Mucosa of descending colon (tissue), 3 donors: ENCODE data around the gene USP24. TPM values are rescaled to one million over a fixed set of nuclear protein-coding genes. Genes with fewer than 3 reads are reported as not detected.

Experiments
- ATAC-seq: fragments of 200-7000 bp; cut with Tn5 transposase; one replicate; pipeline ENCODE4 v1.9.1; 2020; ENCODE audit warnings: mild to moderate bottlenecking, moderate library complexity
- DNase-seq, 3 donors: peaks; one replicate each; pipeline ENCODE4 v3.0.0-alpha.2; 2020
- H3K36me3 ChIP-seq: fragments of 200-600 bp; one replicate; pipeline ENCODE4 v1.8.0; 2021; ENCODE audit warnings: low read depth, mild to moderate bottlenecking
- H3K4me1 ChIP-seq: fragments of 200-600 bp; one replicate; pipeline ENCODE4 v1.8.0; 2021; ENCODE audit warnings: low read depth, mild to moderate bottlenecking
- H3K4me3 ChIP-seq: fragments of 200-600 bp; one replicate; pipeline ENCODE4 v1.8.0; 2021; ENCODE audit warnings: mild to moderate bottlenecking
- H3K9me3 ChIP-seq: fragments of 200-600 bp; one replicate; pipeline ENCODE4 v1.8.0; 2021; ENCODE audit warnings: mild to moderate bottlenecking
- intact Hi-C, 2 donors: fragments of 100-400 bp; cut with DNase I in 1 of 2; cut with micrococcal nuclease in 1 of 2; formaldehyde crosslinking; loops; one replicate each; pipeline versions ENCODE4 v1.11.0 to v1.11.1; 2022; cut with DNase I, micrococcal nuclease
- total RNA-seq, 3 donors: library from RNA; stranded (reverse); fragmentation: NEBNext Ultra II Directional in 2 of 3; extraction: Animal tissue kit (Norgen Biotek cat#: 25700) in 2 of 3; gene quantifications; one replicate each; pipeline versions ENCODE4 v1.2.1 to v1.2.4, GENCODE V29; 2021 to 2023
- TF ChIP-seq, protein P1 (sequence below): fragments of 200-600 bp; IDR thresholded peaks from one replicate; pipeline ENCODE4 v1.8.0; 2022; ENCODE audit warnings: antibody characterized with exemption, mild to moderate bottlenecking
- donor health status: DM: no; HTN: no; CAD: no; lungs with moderate emphysema.
- donor health status: DM: no; HTN: no; CAD: no.
- donor health status: DM: no; HTN: yes; CAD: no.

The USP24 gene
- total RNA-seq, 3 donors from 2014 or later, result 35.5 to 51.1 (median 46.2) TPM

DNA sequence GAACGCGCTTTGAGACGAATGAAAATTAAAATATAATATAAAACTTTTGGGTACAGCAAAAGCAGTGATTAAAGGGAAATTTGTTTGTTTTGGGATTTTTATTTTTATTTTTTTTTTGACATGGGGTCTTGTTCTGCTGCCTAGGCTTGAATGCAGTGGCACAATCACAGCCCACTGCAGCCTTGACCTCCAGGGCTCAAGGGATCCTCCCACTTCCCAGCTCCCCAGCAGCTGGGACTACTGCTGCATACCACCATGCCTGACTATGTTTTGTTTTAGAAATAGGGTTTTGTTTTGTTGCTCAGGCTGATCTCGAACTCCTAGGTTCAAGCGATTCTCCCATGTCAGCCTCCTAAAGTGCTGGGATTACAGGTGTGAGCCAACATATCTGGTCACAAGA is 30.3 kb downstream of the USP24 start:
- ATAC-seq, result no peak
- Histone ChIP-seq H3K4me3 (no peak overlapping the region), H3K9me3 (peaks cover 8% of the 10 kb centered on the region), H3K36me3 (no peaks in the 10 kb centered on the region), H3K4me1 (no peaks in the 10 kb centered on the region)
- DNase-seq, result no peak
- TF ChIP-seq, protein P1, sequence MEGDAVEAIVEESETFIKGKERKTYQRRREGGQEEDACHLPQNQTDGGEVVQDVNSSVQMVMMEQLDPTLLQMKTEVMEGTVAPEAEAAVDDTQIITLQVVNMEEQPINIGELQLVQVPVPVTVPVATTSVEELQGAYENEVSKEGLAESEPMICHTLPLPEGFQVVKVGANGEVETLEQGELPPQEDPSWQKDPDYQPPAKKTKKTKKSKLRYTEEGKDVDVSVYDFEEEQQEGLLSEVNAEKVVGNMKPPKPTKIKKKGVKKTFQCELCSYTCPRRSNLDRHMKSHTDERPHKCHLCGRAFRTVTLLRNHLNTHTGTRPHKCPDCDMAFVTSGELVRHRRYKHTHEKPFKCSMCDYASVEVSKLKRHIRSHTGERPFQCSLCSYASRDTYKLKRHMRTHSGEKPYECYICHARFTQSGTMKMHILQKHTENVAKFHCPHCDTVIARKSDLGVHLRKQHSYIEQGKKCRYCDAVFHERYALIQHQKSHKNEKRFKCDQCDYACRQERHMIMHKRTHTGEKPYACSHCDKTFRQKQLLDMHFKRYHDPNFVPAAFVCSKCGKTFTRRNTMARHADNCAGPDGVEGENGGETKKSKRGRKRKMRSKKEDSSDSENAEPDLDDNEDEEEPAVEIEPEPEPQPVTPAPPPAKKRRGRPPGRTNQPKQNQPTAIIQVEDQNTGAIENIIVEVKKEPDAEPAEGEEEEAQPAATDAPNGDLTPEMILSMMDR, result no peak
- intact Hi-C loops, result no loop called here

DNA sequence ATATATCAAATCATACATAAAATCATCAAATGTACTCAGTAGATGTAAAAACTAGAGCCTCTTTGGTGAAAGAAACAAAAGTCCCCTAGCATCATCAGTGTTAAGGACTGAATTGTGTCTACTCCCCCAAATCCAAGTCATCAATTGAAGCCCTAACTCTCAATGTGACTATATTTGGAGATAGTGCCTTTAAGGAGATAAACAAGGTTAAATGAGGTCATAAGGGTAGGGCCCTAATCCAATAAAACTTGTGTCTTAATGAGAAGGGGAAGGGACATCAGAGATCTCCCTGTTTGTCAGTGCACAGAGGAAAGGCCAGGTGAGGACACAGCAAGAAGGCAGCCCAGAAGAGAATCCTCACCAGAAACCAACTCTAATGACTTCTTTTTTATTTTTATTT is 33.5 kb downstream of the USP24 start:
- intact Hi-C loops, result no loop called here
- ATAC-seq, result no peak
- TF ChIP-seq, protein P1, result no peak

DNA sequence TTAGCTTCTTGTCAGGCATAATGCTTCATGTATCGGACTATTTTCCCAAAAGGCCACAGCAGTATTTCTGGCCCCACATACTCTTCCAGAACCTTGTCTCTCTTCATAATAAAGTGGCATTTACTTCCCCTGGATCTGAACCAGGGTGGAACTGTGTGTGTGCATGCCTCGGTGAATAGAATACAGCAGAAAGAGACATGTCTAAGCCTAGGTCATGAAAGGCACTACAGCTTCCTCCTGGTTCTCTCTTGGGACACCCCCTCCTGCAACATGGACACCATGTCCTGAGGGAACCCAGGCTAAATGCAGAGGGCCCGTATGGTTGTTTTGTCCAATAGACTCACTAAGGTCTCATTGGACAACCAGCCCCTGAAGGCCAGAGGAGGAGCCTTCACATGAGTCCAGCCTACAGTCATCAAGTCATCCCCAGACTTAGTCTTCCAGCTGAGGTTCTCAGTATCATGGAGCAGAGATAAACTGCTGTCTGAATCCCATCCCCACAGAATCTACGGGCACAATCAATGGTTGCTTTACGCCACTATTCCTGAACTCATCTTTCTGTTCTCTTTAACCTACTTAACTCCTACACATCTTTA is 35.0 kb downstream of the USP24 start:
- no peaks in the 10 kb centered on the region for H3K4me1 ChIP-seq
- no peaks in the 10 kb centered on the region for H3K36me3 ChIP-seq
- intact Hi-C loops, result no loop called here
- no peak overlapping the region for H3K4me3 ChIP-seq
- DNase-seq (no peak), ATAC-seq (no peak)
- TF ChIP-seq, protein P1, result no peak
- peaks cover 8% of the 10 kb centered on the region for H3K9me3 ChIP-seq

More for the DNA sequence above, 33.5 kb downstream of the USP24 start:
- Histone ChIP-seq H3K4me1 (no peaks in the 10 kb centered on the region), H3K36me3 (no peaks in the 10 kb centered on the region), H3K4me3 (no peak overlapping the region), H3K9me3 (peaks cover 8% of the 10 kb centered on the region)
- no peak for DNase-seq

DNA sequence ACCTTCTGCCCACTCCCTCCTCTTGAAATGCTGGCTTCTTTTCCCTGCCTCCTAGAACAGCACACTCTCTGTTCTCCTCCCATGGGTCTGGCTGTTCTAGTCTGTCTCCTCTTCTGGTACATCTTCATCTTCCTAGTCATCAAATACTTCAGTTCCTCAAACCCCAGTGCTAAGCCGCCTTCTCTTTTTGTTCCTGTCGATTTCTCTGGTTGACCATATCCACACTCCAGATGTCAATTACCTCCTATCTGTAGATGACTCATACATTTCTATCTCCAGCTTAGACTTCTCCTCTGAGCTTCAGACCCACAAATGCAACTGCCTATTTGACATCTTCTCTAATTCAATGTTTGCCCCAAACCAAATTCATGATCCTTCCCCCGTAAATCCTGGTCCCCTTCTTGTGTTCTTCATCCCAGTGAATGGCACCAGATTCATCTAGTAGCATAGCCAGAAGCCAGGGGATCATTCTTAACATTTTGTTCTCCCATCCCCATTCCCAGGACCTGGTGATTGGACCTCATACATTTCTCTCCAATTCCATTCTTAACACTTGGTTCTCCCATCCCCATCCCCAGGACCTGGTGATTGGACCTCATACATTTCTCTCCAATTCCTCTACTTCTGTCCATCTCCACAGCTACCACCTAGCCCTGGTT is 35.9 kb downstream of the USP24 start:
- ATAC-seq (no peak), DNase-seq (no peak)
- H3K9me3 ChIP-seq, result peaks cover 4% of the 10 kb centered on the region
- H3K4me3 ChIP-seq, result no peak overlapping the region
- TF ChIP-seq, protein P1, result no peak
- intact Hi-C loops, result no loop called here
- no peaks in the 10 kb centered on the region for H3K36me3 ChIP-seq
- H3K4me1 ChIP-seq, result no peaks in the 10 kb centered on the region

DNA sequence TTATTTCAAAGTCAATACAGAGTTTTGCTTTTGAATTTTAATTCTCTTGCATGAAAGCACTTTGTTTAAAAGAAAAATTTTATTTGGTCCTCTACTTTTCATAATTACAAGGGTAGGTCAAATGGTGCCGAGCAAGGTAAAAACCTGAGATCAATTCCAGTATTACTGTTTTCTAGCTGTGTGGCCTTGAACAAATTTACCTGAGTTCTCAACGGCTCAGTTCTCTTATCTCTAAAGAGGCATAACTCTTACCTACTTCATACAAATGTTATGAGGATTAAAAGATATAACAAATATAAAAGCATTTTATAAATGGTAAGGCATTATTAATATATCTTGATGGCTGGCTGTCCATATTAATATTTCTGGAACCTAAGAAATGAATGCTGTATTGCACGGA is 42.5 kb downstream of the USP24 start:
- intact Hi-C loops, result no loop called here
- no peaks in the 10 kb centered on the region for H3K36me3 ChIP-seq
- TF ChIP-seq, protein P1, result no peak
- DNase-seq (no peak), ATAC-seq (no peak)
- no peaks in the 10 kb centered on the region for H3K9me3 ChIP-seq
- no peak overlapping the region for H3K4me3 ChIP-seq
- H3K4me1 ChIP-seq, result no peaks in the 10 kb centered on the region
